Lung (tissue), 12 donors: ENCODE measurements around the gene FOXP4. TPM values are rescaled to one million over a fixed set of nuclear protein-coding genes. Genes with fewer than 3 reads are reported as not detected.

Experiments
- ATAC-seq: fragments of 200-7000 bp; cut with Tn5 transposase; one replicate; pipeline ENCODE4 v1.9.1; 2020; ENCODE audit warnings: moderate number of reproducible peaks; ENCODE audit not compliant: insufficient read depth, low FRiP score
- DNase-seq, 3 donors: peaks; one replicate each; pipeline ENCODE4 v3.0.0-alpha.2; 2013 to 2017
- H3K27ac ChIP-seq, 2 donors: one replicate each; pipeline ENCODE4 v1.5.1; 2013; ENCODE audit warnings: mild to moderate bottlenecking in 2 of 2, moderate library complexity in 2 of 2, control low read depth in 1 of 2, inconsistent platforms in 1 of 2, low read depth in 1 of 2, low read length in 1 of 2
- H3K27me3 ChIP-seq, 3 donors: one replicate each; pipeline ENCODE4 v1.5.1; 2013; ENCODE audit warnings: low read length in 2 of 3; ENCODE audit not compliant: control insufficient read depth in 3 of 3, insufficient read depth in 3 of 3
- H3K36me3 ChIP-seq, 4 donors: one replicate each; pipeline ENCODE4 v1.5.1; 2013; ENCODE audit warnings: low read length in 4 of 4, mild to moderate bottlenecking in 1 of 4, moderate library complexity in 1 of 4; ENCODE audit not compliant: control insufficient read depth in 4 of 4, insufficient read depth in 4 of 4
- H3K4me1 ChIP-seq, 5 donors: one replicate each; pipeline ENCODE4 v1.5.1; 2013; ENCODE audit warnings: low read length in 5 of 5, mild to moderate bottlenecking in 2 of 5, moderate library complexity in 1 of 5; ENCODE audit not compliant: control insufficient read depth in 5 of 5, insufficient read depth in 5 of 5
- H3K4me3 ChIP-seq: one replicate; pipeline ENCODE4 v1.5.1; 2013; ENCODE audit warnings: mild to moderate bottlenecking, control low read depth, moderate library complexity
- H3K9ac ChIP-seq, 2 donors: one replicate each; pipeline ENCODE4 v1.5.1; 2013; ENCODE audit warnings: low read length in 2 of 2, control low read depth in 1 of 2; ENCODE audit not compliant: insufficient read depth in 1 of 2
- H3K9me3 ChIP-seq, 4 donors: one replicate each; pipeline ENCODE4 v1.5.1; 2013; ENCODE audit warnings: low read length in 3 of 4, mild to moderate bottlenecking in 1 of 4, moderate library complexity in 1 of 4; ENCODE audit not compliant: control insufficient read depth in 4 of 4, insufficient read depth in 3 of 4
- WGBS, 2 donors: extraction: QIAGEN DNeasy Blood & Tissue Kit; methylation state at CpG; one replicate each; pipeline ENCODE4 v1.1.7; 2013; 5-methylcytosine and 5-hydroxymethylcytosine counted together
- polyA plus RNA-seq, 2 donors: library from polyadenylated mRNA; stranded (reverse); fragments of 200-250 nt; gene quantifications; one replicate each; pipeline ENCODE4 v1.2.1, GENCODE V29; 2013
- total RNA-seq, 2 donors: library from RNA; depleted of rRNA in 1 of 2; stranded (reverse); fragments of >200 nt in 1 of 2; gene quantifications; one replicate each; pipeline ENCODE4 v1.2.1, GENCODE V29; 2014 to 2021
- TF ChIP-seq, protein P1 (sequence below): IDR thresholded peaks from 2 replicates; pipeline ENCODE4 v1.5.1; 2012; ENCODE audit warnings: mild to moderate bottlenecking; ENCODE audit errors: control extremely low read depth, extremely low read depth
- donor health status: control.
- donor health status: control.
- donor health status: Bipolar disorder and iron deficiency.
- donor health status: healthy.
- donor health status: DM: yes; HTN: yes; CAD: no.

Gene FOXP4
- total and polyA plus RNA-seq, 4 donors: 12.8 to 35.0 (median 22.2) TPM

DNA sequence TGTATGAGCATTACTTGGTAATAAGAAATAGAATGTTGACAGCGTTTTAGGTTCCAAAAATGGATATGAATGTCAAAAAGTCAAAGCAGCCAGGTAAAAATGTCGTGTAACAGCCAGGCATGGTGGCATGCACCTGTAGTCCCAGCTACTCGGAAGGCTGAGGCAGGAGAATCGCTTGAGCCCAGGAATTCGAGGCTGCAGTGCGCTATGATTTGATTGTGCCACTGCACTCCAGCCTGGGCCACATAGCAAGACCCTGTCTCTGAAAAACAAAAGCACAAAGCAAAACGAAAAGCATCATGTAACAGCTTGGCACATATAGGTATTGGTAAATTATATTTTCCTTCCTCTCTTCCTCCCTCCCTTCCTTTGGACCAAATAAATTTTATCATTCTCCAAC lies 16.2 kb upstream of the FOXP4 start:
- Histone ChIP-seq H3K27ac (no peak overlapping the region), H3K9me3 (peaks cover 0 to 1% (median 0%) of the 10 kb centered on the region in 4 donors), H3K4me3 (no peak overlapping the region), H3K27me3 (no peaks in the 10 kb centered on the region), H3K36me3 (no peaks in the 10 kb centered on the region), H3K9ac (no peak overlapping the region), H3K4me1 (peaks cover 0 to 17% (median 11%) of the 10 kb centered on the region in 5 donors)
- TF ChIP-seq, protein P1, sequence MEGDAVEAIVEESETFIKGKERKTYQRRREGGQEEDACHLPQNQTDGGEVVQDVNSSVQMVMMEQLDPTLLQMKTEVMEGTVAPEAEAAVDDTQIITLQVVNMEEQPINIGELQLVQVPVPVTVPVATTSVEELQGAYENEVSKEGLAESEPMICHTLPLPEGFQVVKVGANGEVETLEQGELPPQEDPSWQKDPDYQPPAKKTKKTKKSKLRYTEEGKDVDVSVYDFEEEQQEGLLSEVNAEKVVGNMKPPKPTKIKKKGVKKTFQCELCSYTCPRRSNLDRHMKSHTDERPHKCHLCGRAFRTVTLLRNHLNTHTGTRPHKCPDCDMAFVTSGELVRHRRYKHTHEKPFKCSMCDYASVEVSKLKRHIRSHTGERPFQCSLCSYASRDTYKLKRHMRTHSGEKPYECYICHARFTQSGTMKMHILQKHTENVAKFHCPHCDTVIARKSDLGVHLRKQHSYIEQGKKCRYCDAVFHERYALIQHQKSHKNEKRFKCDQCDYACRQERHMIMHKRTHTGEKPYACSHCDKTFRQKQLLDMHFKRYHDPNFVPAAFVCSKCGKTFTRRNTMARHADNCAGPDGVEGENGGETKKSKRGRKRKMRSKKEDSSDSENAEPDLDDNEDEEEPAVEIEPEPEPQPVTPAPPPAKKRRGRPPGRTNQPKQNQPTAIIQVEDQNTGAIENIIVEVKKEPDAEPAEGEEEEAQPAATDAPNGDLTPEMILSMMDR: no peak
- ATAC-seq (no peak), DNase-seq (no peak)
- 77 to 84% methylated on average over 7 of the region's 7 CpGs for WGBS, 2 donors

DNA sequence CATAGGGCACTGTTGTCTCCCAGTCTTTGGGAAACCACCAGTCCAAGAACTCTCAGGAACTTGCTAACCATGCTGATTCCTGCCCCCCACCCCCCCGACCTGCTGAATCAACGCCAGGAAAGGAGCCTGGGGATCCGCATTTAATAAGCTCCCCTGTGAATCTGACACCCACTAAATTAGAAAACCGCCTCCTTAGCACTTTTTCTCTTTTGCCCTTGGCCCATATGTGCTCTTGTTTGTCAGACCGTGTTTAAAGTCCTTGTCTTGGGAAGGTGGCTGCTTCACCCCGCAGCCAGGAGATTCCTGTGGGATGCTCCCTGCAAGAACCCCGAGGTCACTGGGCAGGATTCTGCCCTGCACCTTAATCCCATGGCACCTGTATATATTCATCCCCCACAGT lies 15.7 kb upstream of the FOXP4 start:
- DNase-seq: no peak
- H3K36me3 ChIP-seq: no peaks in the 10 kb centered on the region
- H3K27me3 ChIP-seq: no peaks in the 10 kb centered on the region
- no peak overlapping the region for H3K27ac ChIP-seq
- no peak for ATAC-seq
- 92 to 97% methylated on average over 7 of the region's 7 CpGs for WGBS, 2 donors
- H3K9me3 ChIP-seq: peaks cover 0 to 1% (median 0%) of the 10 kb centered on the region in 4 donors
- TF ChIP-seq, protein P1: no peak
- H3K9ac ChIP-seq: no peak overlapping the region
- no peak overlapping the region for H3K4me3 ChIP-seq
- H3K4me1 ChIP-seq: peaks cover 0 to 17% (median 11%) of the 10 kb centered on the region in 5 donors

DNA sequence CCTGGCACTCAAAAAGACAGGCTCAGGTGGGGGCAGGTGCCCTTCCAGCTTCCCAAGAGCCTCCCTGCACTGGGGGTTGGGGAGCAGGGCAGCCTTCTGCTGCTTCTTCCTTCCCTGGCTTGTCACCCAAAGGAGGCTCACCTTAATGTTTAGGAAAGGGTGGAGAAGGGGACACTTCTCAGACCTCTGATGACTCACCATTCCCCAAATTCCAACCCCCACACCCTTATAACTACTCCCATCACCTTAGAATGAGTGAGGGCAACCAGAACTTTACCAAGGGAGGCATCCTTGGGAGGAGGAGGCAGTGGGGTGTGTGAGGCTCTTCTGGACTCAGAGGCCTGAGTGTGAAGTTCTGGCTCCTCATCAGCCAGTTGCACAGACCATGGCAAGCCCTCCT lies 15.2 kb upstream of the FOXP4 start:
- ATAC-seq: no peak
- Histone ChIP-seq H3K4me3 (no peak overlapping the region), H3K9me3 (peaks cover 0 to 1% (median 0%) of the 10 kb centered on the region in 4 donors), H3K27ac (no peak overlapping the region), H3K9ac (no peak overlapping the region), H3K27me3 (no peaks in the 10 kb centered on the region), H3K4me1 (peaks cover 0 to 17% (median 11%) of the 10 kb centered on the region in 5 donors), H3K36me3 (no peaks in the 10 kb centered on the region)
- TF ChIP-seq, protein P1: no peak
- no peak for DNase-seq
